NCI-H510A treated with DMSO at 0.1 percent for 48 hours (cell line): ENCODE measurements around the gene SYT13.

Experiments
- DNase-seq: peaks from one replicate; lab custom pipeline; 2025; lab: John Stamatoyannopoulos, UW

The SYT13 gene

GRCh38 chr11:45218705-45219104 is 67.4 kb downstream of the SYT13 start:
- no peak for DNase-seq

GRCh38 chr11:45217991-45218390 is 68.2 kb downstream of the SYT13 start:
- no peak for DNase-seq

- DNase-seq, result no peak
Measured at GRCh38 chr11:45216901-45217300, 69.2 kb downstream of the SYT13 start.

GRCh38 chr11:45216031-45216430 is 70.1 kb downstream of the SYT13 start:
- DNase-seq, result no peak

GRCh38 chr11:45215098-45215865 is 70.9 kb downstream of the SYT13 start:
- no peak for DNase-seq

- no peak for DNase-seq
Measured at GRCh38 chr11:45213717-45214116, 72.4 kb downstream of the SYT13 start.

GRCh38 chr11:45213316-45213665 is 72.8 kb downstream of the SYT13 start:
- DNase-seq, result no peak

GRCh38 chr11:45212566-45213315 is 73.4 kb downstream of the SYT13 start:
- DNase-seq, result no peak

- DNase-seq, result no peak
Measured at GRCh38 chr11:45211732-45212131, 74.4 kb downstream of the SYT13 start.

- DNase-seq, result no peak
Measured at GRCh38 chr11:45210846-45211245, 75.3 kb downstream of the SYT13 start.

GRCh38 chr11:45209891-45210699 is 76.0 kb downstream of the SYT13 start:
- peak; percentile 1 for DNase-seq

- DNase-seq, result no peak
Measured at GRCh38 chr11:45209000-45209879, 76.9 kb downstream of the SYT13 start.

- DNase-seq, result peak; percentile 16
Measured at GRCh38 chr11:45208135-45208534, 78.0 kb downstream of the SYT13 start.

- DNase-seq, result no peak
Measured at GRCh38 chr11:45205978-45206377, 80.2 kb downstream of the SYT13 start.

- no peak for DNase-seq
Measured at GRCh38 chr11:45204761-45205160, 81.4 kb downstream of the SYT13 start.

- DNase-seq, result no peak
Measured at GRCh38 chr11:45193695-45194094, 92.4 kb downstream of the SYT13 start.
